ENCODE measurements around the gene USP37. TPM values are rescaled to one million over a fixed set of nuclear protein-coding genes. Genes with fewer than 3 reads are reported as not detected.
"Not testable (repeated sequence)": the region's sequence is repeated elsewhere in the genome, so short reads cannot be mapped to it uniquely, and the experiment has no call there.

Gene USP37
- total RNA-seq, 4 donors from 2014 or later: 6.7 to 15.0 (median 8.5) TPM

- intact Hi-C loops (cut with DNase I): loop anchor here (10.0 kb wide), 1 partner anchor 279 kb away; no protein-coding TSS in a partner anchor
- Histone ChIP-seq H3K27ac (replicated peaks in 1 of 4) (no peak overlapping the region), H3K27me3 (no peaks in the 10 kb centered on the region), H3K4me3 (no peak overlapping the region), H3K9me3 (no peaks in the 10 kb centered on the region), H3K4me1 (peaks cover 9 to 27% (median 20%) of the 10 kb centered on the region in 4 donors), H3K36me3 (peaks cover 3 to 43% (median 27%) of the 10 kb centered on the region in 4 donors)
- 95% methylated on average over 1 of the region's 1 CpG for WGBS
- DNase-seq (ENCODE audit: extremely low spot score): no peak
- TF ChIP-seq POLR2AphosphoS5 (IDR thresholded peaks at IDR 0.05) (no peak), EP300 (IDR thresholded peaks at IDR 0.05) (no peak), CTCF (IDR thresholded peaks at IDR 0.05) (no peak), POLR2A (IDR thresholded peaks at IDR 0.05; ENCODE audit: low read depth) (no peak)
Measured at GRCh38 chr2:218564056-218564455, 4.1 kb downstream of the USP37 start.

GRCh38 chr2:218558986-218559385, 9.2 kb downstream of the USP37 start:
- whole genome bisulfite sequencing: 94% methylated on average over 3 of the region's 3 CpGs
- no peak for TF ChIP-seq POLR2A (IDR thresholded peaks at IDR 0.05; ENCODE audit: low read depth)
- no peak for TF ChIP-seq POLR2AphosphoS5 (IDR thresholded peaks at IDR 0.05)
- TF ChIP-seq CTCF (IDR thresholded peaks at IDR 0.05): no peak
- no peak for DNase-seq (ENCODE audit: extremely low spot score)

GRCh38 chr2:218557941-218558340, 10.2 kb downstream of the USP37 start:
- H3K4me1 ChIP-seq: no peaks in the 10 kb centered on the region
- H3K9me3 ChIP-seq: no peaks in the 10 kb centered on the region
- H3K27me3 ChIP-seq: no peaks in the 10 kb centered on the region
- H3K4me3 ChIP-seq: no peak overlapping the region
- peaks cover 6 to 78% (median 54%) of the 10 kb centered on the region in 4 donors for H3K36me3 ChIP-seq
- H3K27ac ChIP-seq (replicated peaks in 1 of 4): no peak overlapping the region
- TF ChIP-seq POLR2A (IDR thresholded peaks at IDR 0.05; ENCODE audit: low read depth) (no peak), EP300 (IDR thresholded peaks at IDR 0.05) (no peak), POLR2AphosphoS5 (IDR thresholded peaks at IDR 0.05) (no peak), CTCF (IDR thresholded peaks at IDR 0.05) (no peak)
- no peak for DNase-seq (ENCODE audit: extremely low spot score)
- intact Hi-C loops (cut with DNase I): no loop called here
- WGBS: 60% methylated on average over 2 of the region's 2 CpGs

More at GRCh38 chr2:218558986-218559385, 9.2 kb downstream of the USP37 start:
- Histone ChIP-seq H3K4me3 (no peak overlapping the region), H3K36me3 (peaks cover 3 to 69% (median 47%) of the 10 kb centered on the region in 4 donors), H3K27me3 (no peaks in the 10 kb centered on the region), H3K9me3 (no peaks in the 10 kb centered on the region), H3K4me1 (peaks cover 0 to 6% (median 2%) of the 10 kb centered on the region in 4 donors), H3K27ac (replicated peaks in 1 of 4) (no peak overlapping the region)
- intact Hi-C loops (cut with DNase I): no loop called here

- intact Hi-C loops (cut with DNase I): no loop called here
- WGBS: 85% methylated on average over 4 of the region's 4 CpGs
- peaks cover 9 to 86% (median 56%) of the 10 kb centered on the region in 4 donors for H3K36me3 ChIP-seq
- no peak for DNase-seq (ENCODE audit: extremely low spot score)
- H3K4me3 ChIP-seq: no peak overlapping the region
- no peaks in the 10 kb centered on the region for H3K9me3 ChIP-seq
- H3K27ac ChIP-seq (replicated peaks in 1 of 4): no peak overlapping the region
- TF ChIP-seq CTCF (IDR thresholded peaks at IDR 0.05): no peak
- TF ChIP-seq EP300 (IDR thresholded peaks at IDR 0.05): no peak
- no peak for TF ChIP-seq POLR2A (IDR thresholded peaks at IDR 0.05; ENCODE audit: low read depth)
- no peak for TF ChIP-seq POLR2AphosphoS5 (IDR thresholded peaks at IDR 0.05)
- no peaks in the 10 kb centered on the region for H3K4me1 ChIP-seq
- no peaks in the 10 kb centered on the region for H3K27me3 ChIP-seq
Measured at GRCh38 chr2:218555527-218555926, 12.6 kb downstream of the USP37 start.

- H3K27me3 ChIP-seq; H3K9me3 ChIP-seq; intact Hi-C loops (cut with DNase I); H3K27ac ChIP-seq (replicated peaks in 1 of 4); H3K4me1 ChIP-seq; DNase-seq (ENCODE audit: extremely low spot score); H3K4me3 ChIP-seq: not testable (repeated sequence)
- 96% methylated on average over 3 of the region's 3 CpGs for WGBS
- peaks cover 6 to 79% (median 51%) of the 10 kb centered on the region in 4 donors for H3K36me3 ChIP-seq
Measured at GRCh38 chr2:218554225-218554624, 13.9 kb downstream of the USP37 start.

Measured in esophagus muscularis mucosa (tissue), 4 donors.